ENCODE results near the gene SNAI3. TPM values are rescaled to one million over a fixed set of nuclear protein-coding genes. Genes with fewer than 3 reads are reported as not detected.
A peak's percentile ranks its signal among the peaks of the same experiment; 100 is the strongest.
"Not testable (repeated sequence)": the region's sequence is repeated elsewhere in the genome, so short reads cannot be mapped to it uniquely, and the experiment has no call there.

SNAI3 gene
- total and polyA plus RNA-seq, 9 donors: 3.8 to 11.8 (median 7.2) TPM

- WGBS (ENCODE audit: insufficient coverage): 89% methylated on average over 23 of the region's 23 CpGs
- Histone ChIP-seq H3K27ac (ENCODE audit: low read length) (no peak overlapping the region), H3K4me1 (ENCODE audit: control insufficient read depth, insufficient read depth, low read length) (peaks cover 46% of the 10 kb centered on the region), H3K4me3 (ENCODE audit: low read length) (no peak overlapping the region), H3K9me3 (replicated peaks; ENCODE audit: control insufficient read depth, low read depth, low read length) (no peaks in the 10 kb centered on the region), H3K36me3 (ENCODE audit: control insufficient read depth, insufficient read depth, low read length) (peaks cover 16% of the 10 kb centered on the region), H3K27me3 (ENCODE audit: control insufficient read depth, insufficient read depth, low read length) (no peaks in the 10 kb centered on the region)
- DNase-seq: no peak
Observed at GRCh38 chr16:88671806-88672205, 14.5 kb downstream of the SNAI3 start.

GRCh38 chr16:88669980-88670379, 16.3 kb downstream of the SNAI3 start:
- Histone ChIP-seq H3K9me3 (replicated peaks; ENCODE audit: control insufficient read depth, low read depth, low read length) (no peaks in the 10 kb centered on the region), H3K36me3 (ENCODE audit: control insufficient read depth, insufficient read depth, low read length) (peaks cover 11% of the 10 kb centered on the region), H3K27ac (ENCODE audit: low read length) (no peak overlapping the region), H3K4me1 (ENCODE audit: control insufficient read depth, insufficient read depth, low read length) (peaks cover 35% of the 10 kb centered on the region), H3K27me3 (ENCODE audit: control insufficient read depth, insufficient read depth, low read length) (no peaks in the 10 kb centered on the region), H3K4me3 (ENCODE audit: low read length) (no peak overlapping the region)
- DNase-seq: peak; percentile 59
- no CpG with 5 or more reads among the region's 10 CpGs for WGBS (ENCODE audit: insufficient coverage)

GRCh38 chr16:88669493-88669892, 16.8 kb downstream of the SNAI3 start:
- not testable (repeated sequence) for DNase-seq

GRCh38 chr16:88667461-88667860, 18.8 kb downstream of the SNAI3 start:
- Histone ChIP-seq H3K9me3 (replicated peaks; ENCODE audit: control insufficient read depth, low read depth, low read length) (no peaks in the 10 kb centered on the region), H3K4me1 (ENCODE audit: control insufficient read depth, insufficient read depth, low read length) (peaks cover 26% of the 10 kb centered on the region), H3K4me3 (ENCODE audit: low read length) (no peak overlapping the region), H3K27me3 (ENCODE audit: control insufficient read depth, insufficient read depth, low read length) (no peaks in the 10 kb centered on the region), H3K36me3 (ENCODE audit: control insufficient read depth, insufficient read depth, low read length) (peaks cover 11% of the 10 kb centered on the region), H3K27ac (ENCODE audit: low read length) (no peak overlapping the region)
- DNase-seq: no peak
- 20% methylated on average over 2 of the region's 5 CpGs for WGBS (ENCODE audit: insufficient coverage)

More at GRCh38 chr16:88669493-88669892, 16.8 kb downstream of the SNAI3 start:
- WGBS (ENCODE audit: insufficient coverage): no CpG with 5 or more reads among the region's 8 CpGs
- H3K36me3 ChIP-seq (ENCODE audit: control insufficient read depth, insufficient read depth, low read length): peaks cover 11% of the 10 kb centered on the region
- not testable (repeated sequence) for H3K27ac ChIP-seq (ENCODE audit: low read length); H3K9me3 ChIP-seq (replicated peaks; ENCODE audit: control insufficient read depth, low read depth, low read length); H3K27me3 ChIP-seq (ENCODE audit: control insufficient read depth, insufficient read depth, low read length); H3K4me3 ChIP-seq (ENCODE audit: low read length)
- H3K4me1 ChIP-seq (ENCODE audit: control insufficient read depth, insufficient read depth, low read length): peaks cover 36% of the 10 kb centered on the region

- Histone ChIP-seq H3K9me3 (replicated peaks; ENCODE audit: control insufficient read depth, low read depth, low read length) (no peaks in the 10 kb centered on the region), H3K27me3 (ENCODE audit: control insufficient read depth, insufficient read depth, low read length) (no peaks in the 10 kb centered on the region), H3K36me3 (ENCODE audit: control insufficient read depth, insufficient read depth, low read length) (peaks cover 8% of the 10 kb centered on the region), H3K4me1 (ENCODE audit: control insufficient read depth, insufficient read depth, low read length) (peaks cover 31% of the 10 kb centered on the region), H3K27ac (ENCODE audit: low read length) (peak overlapping the region; percentile 62), H3K4me3 (ENCODE audit: low read length) (no peak overlapping the region)
- no peak for DNase-seq
- WGBS (ENCODE audit: insufficient coverage): no CpG with 5 or more reads among the region's 3 CpGs
Observed at GRCh38 chr16:88665570-88665969, 20.7 kb downstream of the SNAI3 start.

- peak; percentile 64 for DNase-seq
- peak overlapping the region; percentile 62 for H3K27ac ChIP-seq (ENCODE audit: low read length)
Observed at GRCh38 chr16:88665148-88665547, 21.2 kb downstream of the SNAI3 start.

GRCh38 chr16:88662843-88663606, 23.3 kb downstream of the SNAI3 start, which contains the start of gene MVD:
Gene MVD, minus strand, starts transcription at chr16:88663091. Its CDS starts 11 bp downstream, at chr16:88663080.
- Histone ChIP-seq H3K9me3 (replicated peaks; ENCODE audit: control insufficient read depth, low read depth, low read length) (no peaks in the 10 kb centered on the region), H3K27me3 (ENCODE audit: control insufficient read depth, insufficient read depth, low read length) (no peaks in the 10 kb centered on the region), H3K27ac (ENCODE audit: low read length) (peak within 1 kb of the TSS; percentile 76), H3K4me1 (ENCODE audit: control insufficient read depth, insufficient read depth, low read length) (peaks cover 31% of the 10 kb centered on the region), H3K4me3 (ENCODE audit: low read length) (peak within 1 kb of the TSS; percentile 95), H3K36me3 (ENCODE audit: control insufficient read depth, insufficient read depth, low read length) (peaks cover 10% of the 10 kb centered on the region)
- peak; percentile 99 for DNase-seq
- WGBS (ENCODE audit: insufficient coverage): under 1% methylated on average over 88 of the region's 88 CpGs

More at GRCh38 chr16:88665148-88665547, 21.2 kb downstream of the SNAI3 start:
- H3K4me1 ChIP-seq (ENCODE audit: control insufficient read depth, insufficient read depth, low read length): peaks cover 31% of the 10 kb centered on the region
- peaks cover 8% of the 10 kb centered on the region for H3K36me3 ChIP-seq (ENCODE audit: control insufficient read depth, insufficient read depth, low read length)
- H3K27me3 ChIP-seq (ENCODE audit: control insufficient read depth, insufficient read depth, low read length): no peaks in the 10 kb centered on the region
- no peak overlapping the region for H3K4me3 ChIP-seq (ENCODE audit: low read length)
- WGBS (ENCODE audit: insufficient coverage): 89% methylated on average over 2 of the region's 4 CpGs
- no peaks in the 10 kb centered on the region for H3K9me3 ChIP-seq (replicated peaks; ENCODE audit: control insufficient read depth, low read depth, low read length)

GRCh38 chr16:88662222-88662842, 24.0 kb downstream of the SNAI3 start:
- H3K4me1 ChIP-seq (ENCODE audit: control insufficient read depth, insufficient read depth, low read length): peaks cover 27% of the 10 kb centered on the region
- WGBS (ENCODE audit: insufficient coverage): 1% methylated on average over 47 of the region's 49 CpGs
- no peaks in the 10 kb centered on the region for H3K27me3 ChIP-seq (ENCODE audit: control insufficient read depth, insufficient read depth, low read length)
- H3K9me3 ChIP-seq (replicated peaks; ENCODE audit: control insufficient read depth, low read depth, low read length): no peaks in the 10 kb centered on the region
- H3K36me3 ChIP-seq (ENCODE audit: control insufficient read depth, insufficient read depth, low read length): peaks cover 15% of the 10 kb centered on the region
- peak overlapping the region; percentile 71 for H3K27ac ChIP-seq (ENCODE audit: low read length)
- DNase-seq: no peak
- peak overlapping the region; percentile 77 for H3K4me3 ChIP-seq (ENCODE audit: low read length)

- H3K4me3 ChIP-seq (ENCODE audit: low read length): no peak overlapping the region
- no peak overlapping the region for H3K27ac ChIP-seq (ENCODE audit: low read length)
- H3K27me3 ChIP-seq (ENCODE audit: control insufficient read depth, insufficient read depth, low read length): no peaks in the 10 kb centered on the region
- WGBS (ENCODE audit: insufficient coverage): 77% methylated on average over 3 of the region's 10 CpGs
- no peak for DNase-seq
- peaks cover 26% of the 10 kb centered on the region for H3K4me1 ChIP-seq (ENCODE audit: control insufficient read depth, insufficient read depth, low read length)
- no peaks in the 10 kb centered on the region for H3K9me3 ChIP-seq (replicated peaks; ENCODE audit: control insufficient read depth, low read depth, low read length)
- peaks cover 22% of the 10 kb centered on the region for H3K36me3 ChIP-seq (ENCODE audit: control insufficient read depth, insufficient read depth, low read length)
Observed at GRCh38 chr16:88661468-88661867, 24.8 kb downstream of the SNAI3 start.

- no peak overlapping the region for H3K4me3 ChIP-seq (ENCODE audit: low read length)
- no peaks in the 10 kb centered on the region for H3K9me3 ChIP-seq (replicated peaks; ENCODE audit: control insufficient read depth, low read depth, low read length)
- WGBS (ENCODE audit: insufficient coverage): 88% methylated on average over 22 of the region's 25 CpGs
- H3K27ac ChIP-seq (ENCODE audit: low read length): no peak overlapping the region
- H3K4me1 ChIP-seq (ENCODE audit: control insufficient read depth, insufficient read depth, low read length): peaks cover 14% of the 10 kb centered on the region
- H3K27me3 ChIP-seq (ENCODE audit: control insufficient read depth, insufficient read depth, low read length): no peaks in the 10 kb centered on the region
- no peak for DNase-seq
- H3K36me3 ChIP-seq (ENCODE audit: control insufficient read depth, insufficient read depth, low read length): peaks cover 44% of the 10 kb centered on the region
Observed at GRCh38 chr16:88659160-88659559, 27.1 kb downstream of the SNAI3 start.

Data from muscle of leg (tissue), 11 donors.